Kidney (tissue), 14 donors: ENCODE measurements around the gene SPATA2. TPM values are rescaled to one million over a fixed set of nuclear protein-coding genes. Genes with fewer than 3 reads are reported as not detected.

Source experiments
- DNase-seq, 5 donors: peaks; one replicate each; pipeline ENCODE4 v3.0.0-alpha.2; 2013 to 2020
- FAIRE-seq: peaks from 2 replicates; lab custom pipeline; 2012; peaks lifted over from hg19 to GRCh38; lab: Jason Lieb, UNC
- H3K27ac ChIP-seq, 2 donors: one replicate each; pipeline ENCODE4 v1.7.0; 2013; ENCODE audit warnings: low read depth in 2 of 2, low read length in 2 of 2, inconsistent platforms in 1 of 2
- H3K27me3 ChIP-seq: one replicate; pipeline ENCODE4 v1.7.1; 2013; ENCODE audit warnings: low read length, inconsistent platforms; ENCODE audit not compliant: control insufficient read depth, insufficient read depth
- H3K36me3 ChIP-seq, 3 donors: one replicate each; pipeline versions ENCODE4 v1.7.0 to v1.7.1; 2013; ENCODE audit warnings: low read length in 3 of 3, control low read depth in 1 of 3, inconsistent platforms in 1 of 3; ENCODE audit not compliant: insufficient read depth in 3 of 3, control insufficient read depth in 2 of 3
- H3K4me1 ChIP-seq, 3 donors: one replicate each; pipeline versions ENCODE4 v1.7.0 to v1.7.1; 2013; ENCODE audit warnings: low read length in 3 of 3, inconsistent platforms in 1 of 3, low read depth in 1 of 3; ENCODE audit not compliant: control insufficient read depth in 2 of 3, insufficient read depth in 2 of 3
- H3K4me3 ChIP-seq, 3 donors: one replicate each; pipeline versions ENCODE4 v1.7.0 to v1.8.1; 2013; ENCODE audit warnings: low read length in 3 of 3, control low read depth in 1 of 3, inconsistent platforms in 1 of 3
- H3K9ac ChIP-seq, 3 donors: one replicate each; pipeline versions ENCODE4 v1.7.0 to v1.7.1; 2013; ENCODE audit warnings: low read length in 3 of 3, control low read depth in 1 of 3, inconsistent platforms in 1 of 3
- H3K9me3 ChIP-seq, 3 donors: one replicate each; pipeline versions ENCODE4 v1.7.0 to v1.7.1; 2013; ENCODE audit warnings: low read length in 3 of 3, control low read depth in 1 of 3, inconsistent platforms in 1 of 3; ENCODE audit not compliant: control insufficient read depth in 2 of 3, insufficient read depth in 1 of 3
- CTCF ChIP-seq: IDR thresholded peaks from 3 replicates; pipeline ENCODE4 v1.5.1; 2012; ENCODE audit warnings: mild to moderate bottlenecking, moderate library complexity, borderline replicate concordance; ENCODE audit not compliant: insufficient read depth; ENCODE audit errors: extremely low read depth
- intact Hi-C: fragments of 100-400 bp; cut with DNase I; formaldehyde crosslinking; loops from one replicate; pipeline ENCODE4 v1.11.1; 2022
- polyA plus RNA-seq: library from polyadenylated mRNA; stranded (reverse); fragments of 350-450 nt; fragmentation: Illumina TruSeq; extraction: RNeasy Lipid Tissue Mini Kit (QIAGEN cat#74804); gene quantifications from one replicate; pipeline ENCODE4 v1.2.3, GENCODE V29; 2014; ENCODE audit warnings: low read depth, low replicate concordance; ENCODE audit not compliant: insufficient read depth
- total RNA-seq: library from RNA; stranded (reverse); fragmentation: NEBNext Ultra II Directional; extraction: Animal tissue kit (Norgen Biotek cat#: 25700); gene quantifications from one replicate; pipeline ENCODE4 v1.2.1, GENCODE V29; 2021
- donor health status: control.
- donor health status: control.
- donor health status: control.
- donor health status: control.
- donor health status: control.
- donor health status: DM: yes; HTN: yes; CAD: no.
- donor health status: Normal renal cell carcinoma (clear cell type).

Gene SPATA2
- total and polyA plus RNA-seq, 2 donors from 2014 or later, result 5.8 to 9.0 TPM

- Histone ChIP-seq H3K27ac (no peak overlapping the region), H3K9ac (no peak overlapping the region), H3K9me3 (no peaks in the 10 kb centered on the region), H3K4me1 (peaks cover 0 to 2% (median 0%) of the 10 kb centered on the region in 3 donors), H3K36me3 (peaks cover 2 to 29% (median 17%) of the 10 kb centered on the region in 3 donors), H3K4me3 (no peak overlapping the region), H3K27me3 (no peaks in the 10 kb centered on the region)
- no peak for FAIRE-seq
- TF ChIP-seq CTCF, result no peak
- intact Hi-C loops, result no loop called here
- DNase-seq, result peak in 1 of 5 donors; percentile 7
Measured at GRCh38 chr20:49906615-49907154, 8.6 kb downstream of the SPATA2 start.

DNA sequence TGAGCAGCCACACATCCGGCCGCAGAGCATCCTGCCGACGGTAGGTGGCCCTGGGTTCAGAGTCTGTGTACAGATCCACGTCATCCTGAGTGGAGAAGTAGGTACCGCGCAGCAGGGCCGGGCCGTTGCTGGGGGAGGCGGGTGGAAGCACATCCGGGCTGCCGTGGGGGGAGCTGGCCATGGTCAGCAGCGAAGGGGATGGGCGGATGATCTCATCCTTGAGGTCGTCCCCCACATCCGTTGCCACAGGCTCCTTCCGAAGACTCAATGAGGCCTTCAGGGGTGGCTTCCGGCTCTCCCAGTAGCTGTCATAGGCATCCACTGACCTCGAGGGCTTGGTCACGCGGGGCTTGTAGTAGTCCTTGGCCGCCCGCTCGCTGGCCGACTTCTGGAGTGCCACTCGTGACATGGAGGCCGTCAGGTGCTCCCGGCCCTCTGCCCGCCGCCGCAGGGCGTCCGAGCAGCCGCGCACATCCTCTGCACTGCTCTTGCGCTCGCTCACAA, 9.2 kb downstream of the SPATA2 start:
- peaks cover 0 to 2% (median 0%) of the 10 kb centered on the region in 3 donors for H3K4me1 ChIP-seq
- no peak overlapping the region for H3K9ac ChIP-seq
- DNase-seq (peak in 1 of 5 donors; percentile 25), FAIRE-seq (no peak)
- intact Hi-C loops, result no loop called here
- no peak overlapping the region for H3K27ac ChIP-seq
- H3K9me3 ChIP-seq, result no peaks in the 10 kb centered on the region
- H3K27me3 ChIP-seq, result no peaks in the 10 kb centered on the region
- H3K36me3 ChIP-seq, result peaks cover 2 to 29% (median 17%) of the 10 kb centered on the region in 3 donors
- H3K4me3 ChIP-seq, result no peak overlapping the region
- no peak for TF ChIP-seq CTCF

DNA sequence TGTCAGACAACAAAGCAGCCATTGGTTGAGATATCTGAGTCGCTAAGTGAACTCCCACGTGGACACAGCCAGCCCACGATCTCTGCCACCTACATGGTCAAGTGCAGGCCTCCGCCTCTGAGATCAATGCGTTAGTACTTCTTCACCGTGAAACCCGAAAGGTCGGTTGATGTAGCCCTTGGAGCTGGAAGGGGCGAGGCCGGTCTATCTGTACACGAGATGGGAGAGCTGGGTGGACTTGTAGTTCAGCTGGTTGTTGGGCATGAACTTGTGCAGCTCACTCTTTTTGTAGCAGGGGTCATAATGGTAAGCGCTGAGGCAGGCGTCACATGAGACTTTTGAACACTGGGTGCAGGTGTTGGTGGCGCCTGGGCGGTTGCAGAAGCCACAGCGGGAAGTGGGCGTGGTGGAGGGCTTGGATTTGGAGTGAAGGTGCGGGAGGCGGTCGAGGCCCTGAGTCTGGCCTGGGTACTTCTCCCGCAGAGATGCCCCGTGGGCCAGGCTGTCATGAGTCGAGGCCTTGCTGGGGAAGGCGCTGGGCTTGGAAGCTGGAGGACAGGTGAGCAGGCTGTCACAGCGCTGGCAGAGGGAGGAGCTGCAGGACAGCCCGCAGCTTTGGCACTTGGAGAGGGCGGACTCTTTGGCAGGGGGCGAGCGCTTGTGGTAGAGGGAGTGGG, 9.8 kb downstream of the SPATA2 start:
- intact Hi-C loops, result no loop called here
- DNase-seq, result peak in 1 of 5 donors; percentile 28
- Histone ChIP-seq H3K27ac (no peak overlapping the region), H3K9ac (no peak overlapping the region), H3K4me1 (peaks cover 0 to 2% (median 0%) of the 10 kb centered on the region in 3 donors), H3K4me3 (no peak overlapping the region), H3K36me3 (peaks cover 2 to 29% (median 17%) of the 10 kb centered on the region in 3 donors), H3K9me3 (no peaks in the 10 kb centered on the region), H3K27me3 (no peaks in the 10 kb centered on the region)
- no peak for FAIRE-seq
- no peak for TF ChIP-seq CTCF
